ENCODE results near the gene THADA.
"Not testable (repeated sequence)": the region's sequence is repeated elsewhere in the genome, so short reads cannot be mapped to it uniquely, and the experiment has no call there.

The THADA gene

DNA sequence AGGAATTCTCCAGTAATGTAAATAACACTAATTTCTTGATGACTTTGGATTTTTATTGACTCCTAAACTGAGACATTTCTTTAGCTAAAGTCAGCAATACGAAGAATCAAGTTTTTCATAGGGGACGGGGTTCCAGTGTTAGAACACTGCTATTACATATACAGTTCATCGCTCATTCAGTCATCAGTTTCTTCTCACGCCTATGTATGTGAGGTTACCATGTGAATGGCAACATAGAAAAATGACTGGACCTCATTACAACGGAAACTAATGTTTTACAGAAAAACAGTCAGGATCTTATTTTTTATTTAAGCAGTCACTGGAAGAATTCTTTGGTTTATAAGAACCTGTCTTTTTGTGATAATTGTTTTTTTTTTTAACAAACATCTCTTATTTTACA lies 56.4 kb downstream of the THADA start:
- no peak for DNase-seq (ENCODE audit: low read depth)

DNA sequence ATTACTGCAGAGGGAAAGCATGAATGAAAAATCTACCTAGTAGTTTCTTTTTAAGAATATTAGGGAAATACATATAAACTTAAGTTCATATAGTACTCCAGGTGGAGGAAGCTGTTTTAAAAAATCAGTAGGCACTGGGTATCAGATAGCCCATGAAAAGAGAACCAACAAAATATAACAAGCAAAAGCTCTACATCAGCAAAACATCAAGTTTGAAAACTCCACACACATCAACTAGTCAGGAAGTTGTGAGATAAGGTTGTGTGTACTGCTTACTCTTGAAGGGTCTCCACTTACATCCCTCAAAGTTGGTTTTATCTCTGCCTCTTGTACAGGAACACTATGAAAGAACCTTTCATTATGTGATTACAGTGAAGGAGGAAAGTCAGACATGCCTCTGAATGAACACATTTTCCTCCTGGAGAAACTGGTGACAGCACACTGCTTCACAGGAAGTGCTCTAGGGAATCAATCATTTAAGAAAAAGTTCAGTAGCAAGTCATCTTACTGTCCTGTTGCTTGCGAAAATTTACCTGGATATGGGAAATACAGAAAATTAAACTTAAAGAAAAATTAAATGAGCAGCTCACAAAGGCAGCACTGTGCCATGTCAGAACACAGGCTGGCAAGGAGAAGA lies 57.7 kb downstream of the THADA start:
- no peak for DNase-seq (ENCODE audit: low read depth)

DNA sequence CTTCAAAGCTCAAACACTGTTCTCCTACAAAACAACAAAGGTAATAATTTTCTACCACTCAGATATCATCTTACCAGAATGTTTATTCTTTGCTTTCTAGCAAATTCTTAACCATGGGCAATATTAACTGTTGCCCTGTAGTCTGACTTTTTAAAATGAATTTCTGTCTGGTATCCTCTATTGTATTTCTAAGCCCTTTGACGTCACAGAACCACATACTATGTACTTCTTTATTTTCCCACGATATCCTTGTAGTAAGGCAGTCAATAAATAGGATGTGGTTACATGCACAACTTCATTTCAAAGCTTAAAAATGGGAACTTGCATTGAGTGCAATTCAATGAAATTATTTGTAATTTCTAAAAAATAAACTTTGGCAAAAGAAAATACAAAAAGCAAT lies 58.7 kb downstream of the THADA start:
- no peak for DNase-seq (ENCODE audit: low read depth)

DNA sequence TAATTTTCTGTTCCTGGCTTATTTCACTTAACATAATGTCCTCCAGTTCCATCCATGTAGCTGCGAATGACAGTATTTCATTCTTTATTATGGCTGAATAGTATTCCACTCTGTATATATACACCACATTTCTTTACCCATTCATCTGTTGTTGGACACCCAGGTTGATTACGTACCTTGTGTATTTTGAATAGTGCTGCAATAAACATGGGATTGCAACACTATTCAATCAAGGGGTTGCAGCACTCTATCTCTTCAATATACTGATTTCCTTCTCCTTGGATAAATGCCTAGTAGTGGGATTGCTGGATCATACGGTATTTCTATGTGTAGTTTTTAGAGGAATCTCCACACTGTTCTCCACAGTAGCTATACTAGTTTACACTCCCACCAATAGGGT lies 61.3 kb downstream of the THADA start:
- no peak for DNase-seq (ENCODE audit: low read depth)

DNA sequence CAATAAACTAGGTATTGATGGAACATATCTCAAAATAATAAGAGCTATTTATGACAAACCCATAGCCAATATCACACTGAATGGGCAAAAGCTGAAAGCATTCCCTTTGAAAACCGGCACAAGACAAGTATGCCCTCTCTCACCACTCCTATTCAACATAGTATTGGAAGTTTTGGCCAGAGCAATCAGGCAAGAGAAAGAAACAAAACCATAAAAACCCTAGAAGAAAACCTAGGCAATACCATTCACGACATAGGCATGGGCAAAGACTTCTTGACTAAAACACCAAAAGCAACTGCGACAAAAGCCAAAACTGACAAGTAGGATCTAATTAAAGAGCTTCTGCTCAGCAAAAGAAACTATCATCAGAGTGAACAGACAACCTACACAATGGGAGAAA lies 63.3 kb downstream of the THADA start:
- not testable (repeated sequence) for DNase-seq (ENCODE audit: low read depth)

DNA sequence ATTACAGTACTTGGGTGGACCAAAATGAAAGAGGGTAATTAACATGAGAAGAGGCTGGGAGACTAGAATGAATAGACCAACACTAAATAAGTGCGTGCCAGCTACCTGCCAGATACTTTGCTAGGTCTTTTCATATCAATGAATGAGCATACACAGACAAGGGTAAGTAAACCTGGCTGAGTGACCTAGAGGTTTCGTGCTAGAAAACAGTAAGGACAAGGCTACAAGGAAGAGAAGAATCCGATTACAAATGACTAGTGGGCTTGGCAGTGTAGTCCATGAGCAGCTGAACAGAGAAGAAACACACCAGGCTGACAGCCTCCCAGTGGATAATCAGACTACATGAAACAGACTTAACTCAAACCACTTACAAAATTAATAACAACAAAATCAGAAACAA lies 64.6 kb downstream of the THADA start:
- no peak for DNase-seq (ENCODE audit: low read depth)

DNA sequence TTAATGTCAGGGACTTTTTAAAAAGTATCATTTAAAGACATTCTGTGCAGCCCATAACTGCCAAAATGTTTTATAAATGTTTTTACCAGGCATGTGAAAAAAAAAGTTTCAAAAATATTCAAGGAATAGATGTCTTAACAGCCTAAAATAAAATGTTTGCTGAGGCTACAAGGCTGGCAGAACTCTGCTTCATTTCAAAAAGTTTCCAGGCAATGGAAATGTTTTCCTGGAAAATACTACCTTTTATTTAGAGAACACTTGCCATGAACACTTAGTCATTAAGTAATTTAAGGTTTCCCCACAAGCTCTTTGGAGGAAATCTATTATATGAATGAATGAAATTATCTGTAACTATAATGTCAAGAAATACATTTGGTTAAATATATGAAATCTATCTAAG lies 68.8 kb downstream of the THADA start:
- no peak for DNase-seq (ENCODE audit: low read depth)

DNA sequence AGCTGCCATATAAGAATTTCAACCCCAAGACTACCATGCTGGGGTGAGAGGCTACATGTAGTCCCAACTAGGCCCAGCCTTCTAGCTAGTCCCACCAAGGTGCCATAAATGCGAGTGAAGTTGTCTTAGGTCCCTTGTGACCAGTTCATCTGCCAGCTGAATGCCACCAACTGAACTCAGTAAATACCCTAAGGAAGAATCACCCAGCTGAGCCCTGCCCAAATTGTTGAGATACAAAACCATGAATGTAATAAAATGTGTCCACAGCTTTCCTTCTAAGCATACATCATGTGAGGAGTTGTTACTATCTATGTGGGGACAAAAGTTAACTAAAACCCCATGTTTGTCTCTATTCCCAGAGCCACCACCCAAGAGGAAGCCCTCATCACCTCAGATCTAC lies 70.3 kb downstream of the THADA start:
- DNase-seq (ENCODE audit: low read depth): no peak

DNA sequence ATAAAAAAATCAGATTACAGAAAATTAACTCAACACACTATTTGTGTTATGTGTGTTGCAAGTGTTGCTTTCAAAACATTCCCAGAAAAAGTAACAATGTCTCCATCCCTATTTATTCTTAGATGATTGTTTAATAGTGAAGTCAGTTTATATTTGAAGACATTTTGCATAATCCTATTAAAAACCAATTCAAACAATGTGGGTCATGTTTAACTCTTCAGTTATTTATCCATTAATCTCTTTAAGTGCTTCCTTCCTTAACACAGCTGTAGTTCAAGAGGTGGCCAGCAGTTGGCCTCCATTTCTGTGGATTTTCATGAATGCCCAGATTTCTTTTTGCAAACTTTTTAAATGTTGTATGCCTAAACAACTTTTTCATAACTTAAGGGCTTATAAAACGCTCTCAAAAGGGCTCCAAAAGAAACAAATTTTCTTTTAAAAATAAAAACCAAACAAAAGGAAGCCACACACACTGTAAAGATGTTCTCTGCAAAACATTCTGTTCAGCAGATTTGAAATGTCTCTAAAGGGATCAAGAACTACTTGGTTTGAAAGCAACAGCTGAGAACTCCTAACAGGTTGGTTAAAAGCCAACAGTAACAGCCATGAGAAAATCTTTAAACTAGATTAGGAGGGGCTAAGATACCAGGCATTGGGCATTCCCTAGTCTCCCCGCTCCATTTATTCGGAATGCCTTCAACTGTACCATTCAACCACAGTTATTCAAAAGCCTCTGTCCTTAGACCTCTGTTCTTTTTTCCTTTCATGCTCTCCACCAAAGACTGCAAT lies 71.5 kb downstream of the THADA start:
- DNase-seq (ENCODE audit: low read depth): no peak

DNA sequence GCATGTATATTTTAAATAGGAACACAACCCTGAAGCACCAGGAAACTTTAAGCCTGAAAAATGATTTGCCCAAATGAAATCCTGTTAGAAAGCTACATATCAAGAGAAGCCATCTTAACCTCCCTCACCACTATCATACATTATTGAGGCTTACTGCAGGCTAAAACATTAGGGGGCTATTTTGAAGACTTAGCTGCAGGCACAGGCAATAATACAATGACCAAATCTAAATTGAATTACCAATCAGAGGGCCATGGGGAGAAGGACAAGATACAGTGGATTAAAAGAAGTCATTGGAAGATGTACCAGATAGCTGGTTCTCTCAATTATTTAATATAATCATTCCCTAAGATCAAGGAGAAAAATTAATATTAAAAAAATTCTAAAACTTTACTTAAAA lies 73.7 kb downstream of the THADA start:
- DNase-seq (ENCODE audit: low read depth): no peak

DNA sequence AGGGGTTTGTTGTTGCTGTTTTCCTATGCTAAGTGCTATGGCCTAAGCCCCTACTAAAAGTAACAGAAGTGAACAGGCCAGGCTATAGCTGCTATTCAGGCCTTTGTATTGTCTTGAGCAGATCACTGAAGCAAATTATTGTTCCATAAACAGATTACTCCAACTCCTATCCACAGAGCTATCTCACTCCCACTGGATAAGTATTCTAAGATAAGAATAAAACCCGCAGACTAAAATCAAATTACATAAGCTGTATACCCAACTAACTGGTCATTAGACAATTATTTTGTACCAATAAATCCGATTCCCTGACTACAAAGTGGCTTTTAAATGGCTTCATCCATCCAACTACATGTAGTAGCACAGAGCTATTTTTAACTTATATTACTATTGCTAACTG lies 74.3 kb downstream of the THADA start:
- DNase-seq (ENCODE audit: low read depth): no peak

DNA sequence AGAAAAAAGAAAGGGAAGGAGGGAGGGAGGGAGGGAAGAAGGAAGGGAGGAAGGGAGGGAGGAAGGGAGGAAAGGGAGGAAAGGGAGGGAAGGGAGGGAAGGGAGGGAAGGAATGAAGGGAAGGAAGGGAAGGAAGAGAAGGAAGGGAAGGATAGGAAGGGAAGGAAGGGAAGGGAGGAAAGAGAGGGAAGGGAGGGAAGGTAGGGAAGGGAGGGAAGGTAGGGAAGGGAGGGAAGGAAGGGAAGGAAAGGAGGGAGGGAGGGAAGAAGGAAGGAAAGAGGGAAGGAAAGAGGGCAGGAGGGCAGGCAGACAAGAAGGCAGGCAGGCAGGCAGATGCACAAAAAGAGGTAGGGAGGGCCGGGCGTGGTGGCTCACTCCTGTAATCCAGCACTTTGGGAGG lies 74.9 kb downstream of the THADA start:
- DNase-seq (ENCODE audit: low read depth): no peak

DNA sequence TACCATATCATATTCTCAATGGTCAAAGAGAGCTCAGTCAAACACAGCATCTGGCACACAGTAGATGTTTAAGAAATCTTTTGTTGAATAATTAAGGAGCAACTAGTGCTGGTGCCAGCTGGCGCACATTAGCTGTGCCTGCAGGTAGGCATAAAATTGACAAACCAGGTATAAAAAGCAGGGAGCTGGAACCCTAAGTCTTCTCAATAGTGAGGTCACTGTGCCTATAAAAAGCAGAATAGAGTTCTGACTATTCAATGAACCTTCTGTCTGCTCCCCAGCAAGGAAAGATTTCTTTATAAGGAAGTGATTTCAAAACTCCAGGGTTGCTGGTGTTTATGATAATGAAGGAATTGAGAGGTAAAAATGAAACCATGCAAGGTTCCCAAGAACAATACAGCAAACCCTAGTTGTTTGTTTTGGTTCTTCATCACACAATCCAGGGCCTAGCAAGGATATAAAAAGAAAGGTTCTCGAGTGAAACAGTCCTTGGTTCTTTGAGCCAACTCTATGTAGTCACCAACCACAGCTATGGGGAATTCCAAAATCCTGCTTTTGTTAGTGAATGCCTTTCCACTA lies 76.1 kb downstream of the THADA start:
- DNase-seq (ENCODE audit: low read depth): no peak

DNA sequence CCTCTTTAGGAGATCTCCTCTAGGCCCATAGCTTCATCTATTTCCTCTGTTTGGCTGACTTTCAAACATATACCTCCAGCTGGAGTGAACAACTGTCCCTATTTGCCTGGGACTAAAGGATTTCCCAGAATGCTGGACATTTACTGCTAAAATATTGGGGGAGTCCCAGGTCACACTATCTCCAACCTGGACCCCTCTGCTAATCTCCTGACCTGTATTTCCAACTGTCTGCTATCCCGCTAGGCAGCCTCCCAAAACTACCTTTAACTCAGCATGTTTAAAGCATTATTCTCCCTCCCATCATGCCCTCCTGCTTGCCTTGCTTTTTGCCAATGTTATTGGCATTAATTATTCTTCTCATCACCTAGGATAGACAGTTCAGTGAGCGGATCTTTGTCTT lies 77.1 kb downstream of the THADA start:
- no peak for DNase-seq (ENCODE audit: low read depth)

DNA sequence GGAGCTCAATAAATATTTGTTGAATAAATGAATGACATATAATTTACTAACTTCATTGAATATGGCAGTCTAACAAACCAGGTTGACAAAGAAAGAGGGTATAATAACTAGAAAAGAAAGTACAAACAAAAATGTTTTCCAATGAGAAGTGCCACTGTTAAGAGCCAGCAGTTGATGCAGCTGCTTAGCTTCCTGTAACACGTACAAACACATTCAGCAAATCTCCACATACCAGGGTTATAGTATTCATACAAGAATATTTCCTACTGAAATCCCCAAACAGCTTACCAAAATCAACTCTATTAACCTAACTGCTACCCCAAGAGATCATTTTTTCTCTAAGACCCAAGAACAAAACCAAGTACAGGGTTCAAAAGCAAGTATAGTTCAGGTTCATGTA lies 77.7 kb downstream of the THADA start:
- no peak for DNase-seq (ENCODE audit: low read depth)

DNA sequence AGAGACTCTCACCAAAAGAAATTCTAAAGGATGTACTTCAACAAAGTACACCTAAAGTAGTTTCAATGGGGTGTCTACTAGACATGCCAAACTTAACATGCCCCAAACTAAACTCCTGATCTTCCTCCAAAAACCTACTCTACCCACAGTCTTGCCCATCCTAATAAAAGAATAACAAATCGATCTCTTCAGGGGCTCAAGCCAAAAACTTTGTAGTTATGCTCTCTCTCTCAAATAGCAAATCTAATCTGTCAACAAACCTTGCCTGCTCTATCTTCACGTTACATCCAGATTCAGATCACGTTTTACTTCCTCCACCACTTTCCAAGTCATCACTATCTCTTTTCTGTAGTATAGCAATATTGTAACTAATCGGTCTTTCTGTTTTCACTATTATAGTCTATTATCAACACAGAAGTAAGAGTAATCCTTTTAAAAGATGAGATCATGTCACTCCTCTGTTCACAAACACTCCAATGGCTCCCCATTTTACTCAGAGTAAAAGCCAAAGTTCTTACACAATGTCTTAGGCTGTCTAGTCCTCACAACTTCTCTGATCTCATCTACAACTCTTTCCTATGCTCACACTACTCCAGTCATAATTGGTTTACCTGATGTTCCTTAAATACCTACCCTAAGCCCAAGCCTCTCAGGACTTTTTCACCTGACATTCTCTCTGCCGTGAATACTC lies 79.9 kb downstream of the THADA start:
- DNase-seq (ENCODE audit: low read depth): no peak

DNA sequence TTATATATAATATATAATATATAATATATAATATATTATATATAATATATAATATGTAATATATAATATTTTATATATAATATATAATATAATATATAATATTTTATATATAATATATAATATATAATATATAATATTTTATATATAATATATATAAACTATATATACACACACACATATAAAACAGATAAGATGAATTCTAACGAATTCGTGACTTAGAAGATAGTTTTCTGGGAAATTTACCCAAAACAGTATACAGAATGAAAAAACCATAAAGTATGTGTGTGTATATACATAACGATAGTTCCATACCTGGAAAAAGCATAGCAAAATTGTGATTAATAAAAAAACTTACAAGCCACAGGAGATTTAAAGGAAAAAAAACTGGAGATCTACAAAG lies 80.6 kb downstream of the THADA start:
- DNase-seq (ENCODE audit: low read depth): no peak

DNA sequence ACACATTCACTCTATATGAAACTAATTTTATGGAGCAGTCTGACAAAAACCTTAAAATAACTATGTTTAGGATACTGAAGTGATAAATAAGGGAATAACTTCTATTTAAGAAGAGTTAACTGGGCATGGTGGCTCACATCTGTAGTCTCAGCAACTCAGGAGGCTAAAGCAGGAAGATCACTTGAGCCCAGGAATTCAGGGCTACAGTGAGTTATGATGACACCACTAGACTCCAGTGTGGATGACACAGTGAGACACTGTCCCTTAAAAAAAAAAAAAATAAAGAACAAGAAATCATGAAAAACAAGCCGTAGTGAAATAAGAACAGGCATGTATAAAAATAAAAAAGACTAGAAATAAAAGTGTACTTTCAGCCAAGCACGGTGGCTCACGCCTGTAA lies 82.0 kb downstream of the THADA start:
- DNase-seq (ENCODE audit: low read depth): no peak

DNA sequence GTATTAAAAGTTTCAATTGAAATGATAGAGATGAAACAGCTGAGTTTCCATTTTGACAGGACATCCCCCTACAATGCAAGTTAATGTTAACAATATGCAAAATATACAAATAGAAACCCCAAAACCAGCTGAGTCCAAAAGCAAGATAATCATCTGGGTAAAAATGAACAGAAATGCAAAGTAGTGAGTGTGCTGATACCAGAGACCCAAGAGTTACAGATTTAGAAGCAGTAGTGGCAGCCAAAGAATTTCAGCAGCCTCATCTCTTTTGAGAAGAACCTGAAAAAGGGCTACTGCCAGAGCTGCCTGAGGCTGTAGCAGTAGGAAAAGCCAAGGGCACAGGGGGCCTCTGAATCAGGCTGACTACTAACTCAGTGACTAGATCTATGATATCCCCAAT lies 82.6 kb downstream of the THADA start:
- no peak for DNase-seq (ENCODE audit: low read depth)

DNA sequence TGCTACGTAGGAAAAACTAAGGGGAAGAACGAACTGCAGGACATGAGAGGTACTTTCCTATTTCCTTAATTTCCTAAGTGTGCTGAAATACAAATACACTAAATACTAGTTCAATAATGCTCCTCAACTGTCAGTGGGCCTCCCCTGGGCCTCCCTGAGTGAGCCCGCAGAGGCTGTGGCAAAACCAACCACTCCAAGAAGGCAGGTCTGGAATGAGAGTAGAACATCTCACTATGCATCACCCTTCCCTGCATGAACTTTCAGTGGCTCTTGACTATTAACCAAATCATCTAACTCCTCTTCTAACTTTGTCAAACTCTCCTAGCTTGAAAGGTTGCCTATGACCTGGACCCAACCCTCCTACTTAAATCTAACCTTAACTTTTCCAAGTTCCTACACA lies 84.6 kb downstream of the THADA start:
- DNase-seq (ENCODE audit: low read depth): no peak

DNA sequence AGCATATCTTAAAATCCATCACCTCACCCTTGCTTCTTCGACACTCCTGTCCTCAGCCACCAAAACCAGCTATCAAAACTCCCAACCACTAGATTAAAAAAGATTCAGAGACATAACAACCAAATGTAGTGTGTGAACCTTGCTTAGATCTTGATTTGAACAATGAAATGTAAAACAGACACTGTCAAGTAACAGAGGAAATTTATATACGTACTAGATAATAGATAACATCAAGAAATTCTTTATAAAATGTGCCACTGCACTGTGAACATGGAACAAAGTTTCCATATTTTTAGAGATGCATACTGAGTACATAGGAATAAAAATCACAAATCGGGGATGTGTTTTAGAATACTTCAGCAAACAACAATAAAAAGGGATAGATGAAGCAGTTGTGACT lies 86.0 kb downstream of the THADA start:
- no peak for DNase-seq (ENCODE audit: low read depth)

DNA sequence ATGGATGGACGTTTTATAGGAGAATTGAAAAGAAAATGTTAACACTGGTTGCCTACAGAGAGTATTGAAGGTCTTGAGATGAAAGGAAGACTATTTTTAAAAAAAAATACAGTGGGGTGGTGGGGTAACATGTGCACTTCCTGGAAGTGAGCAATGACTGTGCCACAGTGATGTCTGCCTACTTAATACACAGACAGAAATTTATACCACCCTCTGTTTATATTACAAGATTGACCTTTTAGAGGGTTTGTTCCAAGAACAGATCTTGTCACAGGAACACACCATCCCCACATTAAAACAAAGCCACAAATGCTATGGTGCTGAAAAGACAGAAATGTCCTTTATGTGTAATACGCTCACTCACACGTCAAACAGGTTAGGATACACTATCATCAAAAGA lies 87.6 kb downstream of the THADA start:
- no peak for DNase-seq (ENCODE audit: low read depth)

DNA sequence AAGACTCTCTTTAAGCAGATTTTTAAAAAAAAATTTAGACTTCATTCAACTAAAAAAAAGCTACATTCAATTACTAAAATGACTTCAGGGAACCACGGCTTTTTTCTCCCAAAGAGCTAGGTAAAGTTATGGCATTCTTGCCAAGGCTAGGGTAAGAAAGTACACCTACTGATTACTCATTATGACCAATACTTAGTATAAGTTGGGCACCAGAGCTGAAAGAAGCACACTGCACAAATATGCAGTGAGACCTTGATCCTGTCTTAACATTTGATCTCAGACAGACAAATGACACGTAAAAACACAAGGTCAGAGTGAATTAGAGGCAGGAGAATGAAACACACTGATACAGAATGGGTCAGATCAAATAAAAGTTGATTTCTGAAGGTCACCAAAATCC lies 88.7 kb downstream of the THADA start:
- no peak for DNase-seq (ENCODE audit: low read depth)
